HG03378 (cell line): ENCODE data around the gene HOXB2.

Experiments used
- ATAC-seq: cut with Tn5 transposase; IDR thresholded peaks from one replicate; pipeline ENCODE4 v1.9.1; 2021; ENCODE audit warnings: mild to moderate bottlenecking, moderate library complexity; ENCODE audit not compliant: unreplicated experiment

Gene HOXB2

GRCh38 chr17:48553826-48554225 lies 8.9 kb upstream of the HOXB2 start:
- ATAC-seq = no peak

GRCh38 chr17:48553190-48553547 lies 8.3 kb upstream of the HOXB2 start:
- no peak for ATAC-seq

GRCh38 chr17:48552466-48553189 lies 7.7 kb upstream of the HOXB2 start:
- no peak for ATAC-seq

- ATAC-seq = no peak
Observed at GRCh38 chr17:48551596-48552465, 6.9 kb upstream of the HOXB2 start.

- no peak for ATAC-seq
Observed at GRCh38 chr17:48551214-48551555, 6.3 kb upstream of the HOXB2 start.

- ATAC-seq = no peak
Observed at GRCh38 chr17:48550502-48551213, 5.7 kb upstream of the HOXB2 start.

- ATAC-seq = no peak
Observed at GRCh38 chr17:48549914-48550501, 5.1 kb upstream of the HOXB2 start.

GRCh38 chr17:48549281-48549630 lies 4.3 kb upstream of the HOXB2 start:
- ATAC-seq = no peak

- ATAC-seq = no peak
Observed at GRCh38 chr17:48548523-48549280, 3.8 kb upstream of the HOXB2 start.

- ATAC-seq = no peak
Observed at GRCh38 chr17:48547808-48548522, 3.1 kb upstream of the HOXB2 start.

GRCh38 chr17:48546924-48547807 lies 2.3 kb upstream of the HOXB2 start:
- ATAC-seq = no peak

- no peak for ATAC-seq
Observed at GRCh38 chr17:48546137-48546923, 1.4 kb upstream of the HOXB2 start.

GRCh38 chr17:48545539-48545938 lies 630 bp upstream of the HOXB2 start:
- ATAC-seq = no peak

GRCh38 chr17:48544349-48545021 lies 424 bp downstream of the HOXB2 start:
- ATAC-seq = no peak

GRCh38 chr17:48543854-48544348 lies 1.0 kb downstream of the HOXB2 start:
- ATAC-seq = no peak

- ATAC-seq = no peak
Observed at GRCh38 chr17:48543107-48543853, 1.6 kb downstream of the HOXB2 start.

- no peak for ATAC-seq
Observed at GRCh38 chr17:48542698-48543106, 2.2 kb downstream of the HOXB2 start.
